ENCODE results near the gene PRKAR1B.
A peak's percentile ranks its signal among the peaks of the same experiment; 100 is the strongest.

PRKAR1B gene

DNA sequence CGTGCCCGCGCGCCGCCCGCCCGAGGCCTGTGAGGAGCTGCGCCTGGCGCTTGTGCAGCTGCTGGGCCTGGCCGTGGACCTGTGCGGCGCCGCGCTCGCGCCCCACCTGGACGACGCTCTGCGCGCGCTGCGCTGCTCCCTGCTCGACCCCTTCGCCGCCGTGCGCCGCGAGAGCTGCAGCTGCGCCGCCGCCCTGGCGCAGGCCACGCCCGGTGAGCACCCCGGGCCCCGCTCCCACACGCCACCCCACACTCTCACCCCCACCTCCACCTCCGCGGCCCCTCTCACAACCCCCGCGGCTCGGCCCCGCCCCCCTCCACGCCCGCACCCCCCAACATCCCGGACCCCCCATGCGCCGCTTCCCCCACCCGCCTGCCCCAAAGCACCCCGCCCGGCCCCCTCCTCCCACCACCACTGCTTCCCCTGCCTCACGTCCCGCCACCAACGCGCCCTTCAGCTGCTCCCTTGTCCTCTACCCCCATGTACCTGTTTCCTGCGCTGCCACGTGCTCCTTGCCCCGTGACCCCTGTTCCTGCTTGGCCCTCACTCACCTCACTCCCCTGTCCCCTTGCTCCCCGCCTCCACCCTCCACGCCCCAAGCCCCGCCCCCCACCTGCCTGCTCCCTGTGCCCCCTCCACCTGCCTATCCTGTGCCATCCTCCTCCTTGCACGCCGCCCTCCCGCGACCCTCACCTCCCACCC is at the start of gene PRKAR1B:
TSS of gene PRKAR1B (minus strand) at position 178 of the 702 bp plus-strand sequence. CDS start 15,776 bp downstream, outside the sequence.
- peak; percentile 4 for DNase-seq

DNA sequence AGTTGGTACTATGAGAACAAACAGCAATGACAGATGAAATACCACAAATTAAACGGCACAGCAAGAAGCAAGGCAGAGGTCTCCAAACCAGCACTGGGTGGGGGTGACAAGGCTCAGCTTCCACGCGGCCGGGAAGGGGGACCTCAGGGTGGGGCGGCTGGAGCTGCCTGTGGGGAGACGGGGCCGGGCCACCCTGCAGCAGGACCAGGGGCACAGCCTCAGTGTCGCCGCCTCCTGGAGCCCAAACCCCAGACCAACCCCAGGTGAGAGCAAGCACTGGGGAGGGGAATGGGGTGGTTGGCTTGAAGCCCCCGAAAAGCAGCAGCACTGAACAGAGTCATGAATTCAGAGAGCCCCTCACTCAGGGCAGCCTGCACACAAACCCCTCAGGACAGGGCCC is 49.3 kb upstream of the PRKAR1B start:
- DNase-seq, result no peak

DNA sequence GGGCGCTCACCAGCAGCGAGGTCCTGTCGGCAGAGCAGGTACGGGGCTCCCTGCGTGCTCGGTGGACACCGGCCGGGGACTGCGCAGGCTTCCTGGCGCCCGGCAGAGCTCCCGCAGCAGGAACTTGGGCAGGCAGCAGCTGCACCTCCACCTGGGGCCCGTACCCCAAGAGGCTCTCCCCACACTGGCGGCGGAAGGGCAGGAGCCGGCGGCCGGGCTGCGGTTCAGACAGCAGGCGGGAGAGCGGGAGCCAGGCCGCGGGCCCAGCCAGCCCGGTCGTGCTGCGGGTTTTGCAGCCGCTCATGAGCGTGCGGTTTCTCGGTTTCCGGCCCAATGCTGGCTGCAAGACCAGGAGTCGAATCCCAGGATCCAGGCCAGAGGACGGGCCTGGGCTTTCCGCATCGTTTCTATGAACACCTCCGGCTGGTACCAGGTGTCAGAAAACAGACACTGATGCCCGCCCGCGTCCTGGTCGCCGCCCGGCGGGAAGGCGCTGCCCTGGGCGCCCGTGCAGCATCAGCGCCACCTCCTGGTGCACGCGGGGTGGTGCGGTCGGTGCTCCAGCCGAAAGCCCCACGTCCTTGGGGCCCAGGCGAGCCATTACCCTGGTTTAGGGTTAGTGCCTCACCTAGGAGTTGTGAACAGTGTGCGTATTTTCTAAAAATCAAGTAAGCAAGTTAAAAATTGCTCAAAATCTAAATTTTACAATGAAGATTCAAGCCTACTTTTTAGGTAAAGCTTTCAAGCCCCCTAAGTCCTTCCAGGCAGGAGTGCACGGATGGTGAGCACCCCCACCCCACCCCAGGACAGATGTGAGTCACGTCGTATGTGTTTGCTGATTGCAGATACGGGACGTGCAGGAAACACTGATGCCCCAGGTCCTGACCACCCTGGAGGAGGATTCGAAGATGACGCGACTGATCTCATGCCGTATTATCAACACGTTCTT is 47.4 kb upstream of the PRKAR1B start:
- DNase-seq, result peak; percentile 18

DNA sequence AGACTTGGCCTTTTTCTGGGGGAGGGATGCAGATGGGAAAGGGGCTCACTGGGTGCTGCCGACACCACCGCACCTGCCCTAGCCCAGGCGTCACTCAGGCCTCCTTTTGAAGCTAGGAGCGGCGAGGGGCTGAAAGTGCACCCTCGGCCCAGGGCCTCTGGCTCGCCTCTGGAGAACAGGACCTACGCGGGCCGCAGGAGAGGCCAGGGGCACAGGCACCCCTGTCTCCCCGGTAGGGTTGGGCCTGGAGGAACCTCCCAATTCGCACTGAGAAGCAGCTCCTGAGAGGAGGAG is 46.5 kb upstream of the PRKAR1B start:
- DNase-seq, result no peak

DNA sequence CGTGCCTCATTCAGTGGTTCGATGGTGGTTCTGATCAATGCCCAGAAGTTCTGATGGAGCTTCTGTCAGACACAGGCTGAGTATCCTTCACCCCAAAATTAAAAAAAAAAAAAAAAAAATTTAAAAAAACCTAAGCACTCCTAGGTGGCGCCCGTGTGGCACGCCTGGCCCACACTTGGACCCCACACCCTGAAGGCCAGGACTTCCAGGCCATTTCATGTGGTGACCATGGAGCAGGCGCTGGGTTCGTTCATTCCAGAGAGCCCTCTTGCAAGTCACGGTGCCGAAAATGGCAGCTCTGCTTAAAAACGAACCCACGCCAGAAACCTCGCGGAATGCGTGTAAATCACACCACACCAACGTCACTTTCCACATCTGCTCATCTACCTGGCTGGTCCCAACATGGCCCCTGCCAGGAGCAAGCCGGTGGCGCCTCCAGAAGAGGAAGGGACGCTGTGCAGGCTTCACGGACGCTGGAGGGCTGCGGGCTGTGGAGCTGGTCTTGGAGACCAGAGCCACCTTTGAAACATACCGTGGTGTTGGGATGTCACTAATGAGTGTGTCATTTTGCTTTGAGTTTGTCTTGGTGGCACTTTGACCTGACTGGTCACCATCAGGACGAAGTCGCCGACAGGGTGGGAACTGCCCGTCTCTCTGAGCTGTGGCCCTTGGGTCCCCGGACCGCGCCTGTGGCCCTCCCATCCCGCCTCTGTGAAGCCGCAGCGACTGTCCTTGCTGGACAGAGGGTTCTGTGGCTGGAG is 46.0 kb upstream of the PRKAR1B start:
- DNase-seq, result no peak

DNA sequence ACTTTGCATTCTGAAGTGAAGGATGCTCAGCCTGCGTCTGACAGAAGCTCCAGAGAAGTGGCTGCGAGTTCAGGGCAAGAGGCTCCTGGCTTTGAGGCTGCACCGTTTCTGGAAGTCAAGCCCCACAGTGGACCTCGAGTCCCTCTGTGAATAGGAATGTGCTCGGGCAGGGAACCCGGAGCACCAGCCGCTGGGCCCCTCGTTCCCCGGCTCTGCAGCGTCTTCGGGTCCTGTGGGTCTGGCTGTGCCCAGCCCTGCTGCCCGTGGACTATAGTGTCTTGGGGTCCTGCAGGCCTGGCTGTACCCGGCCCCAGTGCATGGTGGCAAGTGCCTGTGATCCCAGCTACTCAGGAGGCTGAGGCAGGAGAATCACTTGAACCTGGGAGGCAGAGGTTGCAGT is 45.3 kb upstream of the PRKAR1B start:
- DNase-seq, result no peak

DNA sequence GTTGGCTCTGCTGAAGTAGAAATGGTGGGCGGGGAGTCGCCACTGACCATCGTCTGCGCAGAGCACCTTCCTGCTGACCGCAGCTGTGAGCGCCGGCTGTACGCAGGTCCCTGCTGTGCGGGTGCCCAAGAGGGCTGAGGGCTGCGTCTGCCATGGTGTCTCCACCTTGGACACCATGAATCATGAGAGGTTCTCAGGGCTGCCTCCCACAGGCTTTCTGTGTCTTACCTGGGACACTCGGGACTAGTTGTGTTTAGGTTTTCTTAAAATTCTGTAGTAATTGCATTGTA is 44.9 kb upstream of the PRKAR1B start:
- no peak for DNase-seq

DNA sequence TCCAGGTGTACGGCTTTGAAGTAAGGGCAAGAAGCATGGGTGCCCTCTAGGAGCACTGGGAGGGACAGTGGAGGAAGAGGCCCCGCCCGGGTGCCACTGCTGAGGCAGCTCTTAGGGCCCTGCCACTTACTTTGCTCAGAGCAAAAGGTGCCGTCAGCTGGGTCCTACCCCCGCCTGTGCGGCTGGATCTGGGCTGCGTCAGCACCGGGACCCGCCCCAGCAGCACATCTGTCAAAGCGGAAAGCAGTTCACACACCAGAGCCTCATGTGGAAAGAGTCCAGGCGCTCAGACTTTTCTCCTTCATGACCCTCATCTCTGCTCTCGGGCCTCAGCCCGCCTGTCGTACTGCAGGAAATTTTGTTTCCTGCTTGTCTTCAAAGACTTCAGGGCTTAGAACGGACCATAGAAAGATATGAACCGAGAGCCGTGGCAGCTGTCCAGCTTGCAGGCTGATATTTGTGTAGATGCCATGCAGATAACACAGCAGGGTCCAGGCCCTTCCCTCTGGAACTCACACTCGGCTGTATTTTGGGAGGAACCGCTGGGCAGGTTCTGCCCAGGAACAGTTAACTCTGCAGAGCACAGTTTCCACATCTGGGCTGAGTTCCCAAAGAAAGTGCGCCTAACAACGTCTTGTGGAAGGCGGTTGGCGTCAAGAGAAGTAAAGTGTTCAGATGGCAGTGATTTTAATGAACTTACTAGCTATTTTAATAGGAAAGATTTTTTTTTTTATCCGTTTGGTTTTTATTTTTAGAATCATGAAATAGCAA is 44.3 kb upstream of the PRKAR1B start:
- DNase-seq, result no peak

DNA sequence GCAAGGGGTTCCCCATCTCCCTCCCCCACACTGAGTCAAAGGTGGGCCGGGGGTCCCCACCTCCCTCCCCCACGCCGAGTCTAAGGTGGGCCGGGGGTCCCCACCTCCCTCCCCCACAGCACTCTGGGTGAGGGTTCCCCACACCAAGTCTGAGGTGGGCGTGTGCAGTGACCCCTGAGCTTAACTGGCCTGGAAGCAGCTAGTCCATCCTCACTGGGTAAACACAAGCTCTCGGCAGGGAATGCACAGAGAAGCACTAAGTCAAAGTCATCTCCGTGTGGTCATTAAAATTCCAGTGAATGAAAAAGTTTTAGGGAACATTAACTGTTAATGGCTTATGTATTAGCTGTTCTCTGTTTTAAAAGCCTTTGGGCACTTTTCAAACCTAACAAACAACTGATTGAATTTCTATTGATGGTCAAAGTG is 43.7 kb upstream of the PRKAR1B start:
- DNase-seq, result no peak

DNA sequence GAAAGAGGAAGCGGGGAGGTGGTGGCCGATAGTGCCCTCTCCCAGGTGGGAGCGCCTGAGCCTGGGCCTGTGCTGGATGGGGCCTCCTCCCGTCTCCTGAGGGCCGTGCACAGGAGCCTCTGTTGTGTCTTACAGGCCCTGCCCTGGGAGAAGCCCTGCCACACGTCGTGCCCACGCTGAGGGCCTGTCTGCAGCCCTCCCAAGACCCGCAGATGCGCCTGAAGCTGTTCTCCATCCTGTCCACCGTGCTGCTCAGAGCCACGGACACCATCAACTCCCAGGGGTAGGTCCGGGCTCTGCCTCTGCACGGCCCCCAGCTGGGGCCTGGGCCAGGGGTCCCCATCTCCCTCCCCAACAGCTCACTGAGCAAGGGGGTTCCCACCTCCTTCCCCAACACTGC is 43.3 kb upstream of the PRKAR1B start:
- DNase-seq, result no peak

DNA sequence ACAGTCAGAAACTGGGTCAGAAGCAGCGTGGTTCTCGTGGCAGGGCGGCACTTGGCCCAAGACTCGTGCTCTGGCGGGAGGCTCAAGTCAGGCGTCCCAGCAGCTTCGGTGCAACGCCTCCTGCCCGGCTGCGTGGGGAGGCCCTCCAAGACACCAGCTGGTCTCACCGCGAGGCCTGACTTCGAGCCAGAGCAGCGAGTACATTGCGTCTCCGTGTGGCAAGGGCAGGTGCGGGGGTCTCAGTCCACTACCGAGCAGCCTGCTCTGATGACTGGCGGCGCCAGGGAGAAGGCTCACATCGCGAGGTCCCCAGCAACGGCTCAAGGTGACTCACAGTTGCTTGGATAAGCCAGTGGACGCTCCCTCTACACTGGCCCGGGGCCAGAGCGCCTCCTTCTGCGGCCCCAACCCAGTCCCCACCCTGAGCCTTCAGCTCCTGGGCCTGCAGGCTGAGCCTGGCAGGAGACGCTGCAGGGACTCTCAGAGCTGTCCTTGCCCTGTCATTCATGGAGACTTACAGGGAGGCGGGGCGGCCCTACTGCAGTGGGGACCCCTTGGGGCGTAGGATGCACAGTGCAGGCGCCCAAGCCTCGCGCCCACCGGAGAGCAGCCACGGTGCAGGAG is 41.9 kb upstream of the PRKAR1B start:
- DNase-seq, result no peak

DNA sequence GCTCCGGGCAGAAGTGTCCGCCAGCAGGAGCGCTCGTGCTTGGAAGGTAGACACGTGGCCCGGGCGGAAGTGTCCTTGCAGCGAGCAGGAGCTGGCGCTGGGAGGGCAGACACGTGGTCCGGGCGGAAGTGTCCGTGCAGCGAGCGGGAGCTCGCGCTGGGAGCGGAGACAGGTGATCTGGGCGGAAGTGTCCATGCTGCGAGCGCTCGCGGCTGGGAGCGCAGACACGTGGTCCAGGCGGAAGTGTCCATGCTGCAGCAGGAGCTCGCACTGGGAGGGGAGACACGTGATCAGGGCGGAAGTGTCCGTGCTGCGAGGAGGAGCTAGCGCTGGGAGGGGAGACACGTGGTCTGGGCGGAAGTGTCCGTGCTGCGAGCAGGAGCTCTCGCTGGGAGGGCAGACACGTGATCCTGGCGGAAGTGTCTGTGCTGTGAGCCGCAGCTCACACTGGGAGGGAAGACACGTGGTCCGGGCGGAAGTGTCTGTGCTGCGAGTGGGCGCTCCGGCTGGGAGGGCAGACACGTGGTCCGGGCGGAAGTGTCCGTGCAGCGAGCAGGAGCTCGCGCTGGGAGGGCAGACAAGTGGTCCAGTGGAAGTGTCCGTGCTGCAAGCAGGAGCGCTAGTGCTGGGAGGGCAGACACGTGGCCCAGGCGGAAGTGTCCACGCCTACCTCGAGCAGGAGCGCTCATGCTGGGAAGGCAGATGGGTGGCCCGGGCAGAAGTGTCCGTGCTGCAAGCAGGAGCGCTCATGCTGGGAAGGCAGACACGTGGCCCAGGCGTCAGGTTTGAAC is 41.1 kb upstream of the PRKAR1B start:
- DNase-seq, result no peak

DNA sequence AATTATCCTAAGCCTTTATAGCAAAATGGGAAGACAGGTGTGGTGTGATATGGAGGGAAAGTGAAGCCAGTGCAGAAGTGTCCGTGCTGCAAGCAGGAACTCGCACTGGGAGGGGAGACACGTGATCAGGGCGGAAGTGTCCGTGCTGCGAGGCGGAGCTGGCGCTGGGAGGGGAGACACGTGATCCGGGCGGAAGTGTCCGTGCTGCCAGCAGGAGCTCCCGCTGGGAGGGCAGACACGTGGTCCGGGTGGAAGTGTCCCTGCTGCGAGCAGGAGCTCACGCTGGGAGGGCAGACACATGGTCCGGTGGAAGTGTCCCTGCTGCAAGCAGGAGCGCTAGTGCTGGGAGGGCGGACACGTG is 40.5 kb upstream of the PRKAR1B start:
- no peak for DNase-seq

DNA sequence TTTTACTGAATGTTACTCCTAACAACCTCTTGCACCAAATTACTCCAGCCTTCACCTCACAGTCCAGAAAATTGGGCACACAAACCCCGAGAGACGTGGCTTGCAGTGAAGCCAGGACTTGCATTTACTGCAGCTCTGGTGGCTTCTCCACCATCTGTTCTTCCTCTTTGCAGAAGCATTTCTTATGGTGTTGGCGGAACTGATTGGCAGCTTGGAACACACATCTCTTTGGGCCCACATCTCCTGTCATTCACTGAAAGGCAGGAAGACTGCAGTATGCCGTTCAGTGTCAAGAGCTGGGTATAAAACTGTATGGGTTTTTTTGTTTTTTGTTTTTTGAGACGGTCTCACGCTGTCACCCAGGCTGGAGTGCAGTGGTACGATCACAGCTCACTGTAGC is 38.3 kb upstream of the PRKAR1B start:
- DNase-seq, result no peak

DNA sequence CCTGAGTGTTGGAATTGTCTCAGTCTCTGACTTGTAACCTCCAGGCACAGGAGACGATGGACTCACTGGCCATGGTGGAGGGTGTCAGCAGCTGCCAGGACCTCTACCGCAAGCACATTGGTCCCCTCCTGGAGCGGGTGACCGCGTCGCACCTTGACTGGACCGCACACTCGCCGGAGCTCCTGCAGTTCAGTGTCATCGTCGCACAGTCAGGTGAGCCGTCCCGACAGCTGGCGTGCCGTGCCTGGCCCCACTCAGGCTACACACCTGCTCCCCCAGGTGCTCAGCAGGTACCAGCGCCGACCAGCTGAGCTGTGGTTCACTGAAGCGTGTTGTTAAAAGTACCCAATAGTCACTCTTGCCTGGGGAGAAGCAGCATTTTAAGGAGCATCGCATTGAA is 36.7 kb upstream of the PRKAR1B start:
- DNase-seq, result no peak

DNA sequence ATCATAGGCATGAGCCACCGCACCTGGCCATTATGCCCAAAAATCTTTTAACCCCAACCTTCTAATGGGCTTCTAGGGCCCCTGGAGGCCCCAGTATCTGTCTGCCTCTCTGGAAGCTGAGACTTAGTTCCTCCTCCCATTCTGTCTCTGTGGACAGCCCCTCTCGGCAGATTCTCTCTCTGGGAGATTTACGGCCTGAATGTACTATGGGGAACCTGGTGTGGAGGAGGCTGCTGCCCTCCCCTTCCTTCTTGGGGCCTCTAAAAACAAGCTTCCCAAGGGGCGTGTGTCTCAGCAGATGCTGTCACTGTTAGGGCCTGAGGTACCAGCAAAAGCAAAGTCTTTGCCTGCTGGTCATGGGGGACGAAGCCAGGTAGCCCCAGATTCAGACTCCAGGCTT is 35.8 kb upstream of the PRKAR1B start:
- DNase-seq, result no peak

DNA sequence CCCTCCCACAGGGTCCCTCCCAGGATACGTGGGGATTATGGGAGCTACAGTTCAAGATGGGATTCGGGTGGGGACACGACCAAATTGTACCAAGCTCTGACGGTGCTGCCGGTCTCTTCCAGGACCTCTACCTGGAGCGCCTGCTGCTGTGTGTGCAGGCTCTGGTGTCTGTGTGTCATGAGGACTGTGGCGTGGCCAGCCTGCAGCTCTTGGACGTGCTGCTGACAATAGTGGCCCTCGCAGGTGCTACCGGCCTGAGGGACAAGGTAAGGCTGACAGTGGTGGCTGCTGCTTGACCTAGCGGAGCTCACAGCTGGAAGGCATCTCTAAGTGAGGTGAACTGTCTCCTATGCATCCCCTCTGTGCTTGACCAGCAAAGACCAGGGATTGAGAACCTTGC is 34.5 kb upstream of the PRKAR1B start:
- DNase-seq, result no peak

DNA sequence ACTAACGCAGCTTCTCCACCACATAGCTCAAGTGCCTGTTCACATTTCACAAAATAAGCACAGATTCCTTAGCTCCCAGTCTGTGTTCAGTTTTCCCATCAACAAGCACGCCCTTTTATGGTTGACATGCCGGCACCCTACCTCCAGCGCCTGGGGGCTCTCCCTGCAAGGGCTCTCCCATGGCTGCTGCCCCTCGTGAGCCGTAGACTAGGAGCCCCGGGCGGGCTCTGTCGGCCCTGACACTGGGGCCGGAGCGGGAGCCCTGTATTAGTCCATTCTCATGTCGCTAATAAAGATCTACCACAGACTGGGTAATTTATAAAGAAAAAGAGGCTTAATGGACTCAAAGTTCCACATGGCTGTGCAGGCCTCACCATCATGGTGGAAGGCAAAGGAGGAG is 34.0 kb upstream of the PRKAR1B start:
- DNase-seq, result no peak

DNA sequence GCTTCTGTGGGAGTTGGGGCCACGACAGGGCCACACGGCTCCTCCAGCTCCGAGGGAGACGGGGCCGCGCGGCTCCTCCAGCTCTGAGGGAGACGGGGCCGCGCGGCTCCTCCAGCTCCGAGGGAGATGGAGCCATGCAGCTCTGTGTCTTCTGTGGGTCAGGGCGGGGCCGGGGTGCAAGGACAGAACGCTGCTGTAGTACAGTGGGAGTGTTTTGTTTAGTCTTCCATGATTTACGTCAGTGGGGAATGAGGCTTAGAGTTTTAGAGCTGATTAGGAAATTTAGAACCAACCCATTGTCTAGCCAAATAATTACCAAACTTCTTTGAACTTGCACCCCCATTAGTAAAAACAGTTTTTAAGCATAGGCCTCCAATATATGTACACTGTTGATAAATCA is 32.9 kb upstream of the PRKAR1B start:
- DNase-seq, result no peak

DNA sequence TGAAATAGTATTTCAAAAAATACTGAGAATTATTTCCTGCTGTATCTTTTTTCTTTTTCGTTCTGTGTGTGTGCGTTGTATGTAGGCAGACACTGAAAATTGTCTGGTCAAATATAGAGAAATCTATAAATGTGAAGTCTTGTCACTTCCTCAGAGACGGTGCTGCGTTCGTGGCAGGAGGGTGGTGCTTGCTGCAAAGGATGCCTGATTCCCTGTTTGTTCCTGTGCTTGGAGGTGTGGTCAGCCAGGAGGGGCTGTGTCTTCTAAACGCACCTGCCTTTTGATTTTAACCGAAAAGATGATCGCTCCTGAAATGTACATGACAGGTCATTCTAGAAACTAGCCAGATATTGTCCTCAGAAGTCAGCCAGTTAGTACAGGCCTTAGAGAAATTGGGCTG is 32.5 kb upstream of the PRKAR1B start:
- no peak for DNase-seq

DNA sequence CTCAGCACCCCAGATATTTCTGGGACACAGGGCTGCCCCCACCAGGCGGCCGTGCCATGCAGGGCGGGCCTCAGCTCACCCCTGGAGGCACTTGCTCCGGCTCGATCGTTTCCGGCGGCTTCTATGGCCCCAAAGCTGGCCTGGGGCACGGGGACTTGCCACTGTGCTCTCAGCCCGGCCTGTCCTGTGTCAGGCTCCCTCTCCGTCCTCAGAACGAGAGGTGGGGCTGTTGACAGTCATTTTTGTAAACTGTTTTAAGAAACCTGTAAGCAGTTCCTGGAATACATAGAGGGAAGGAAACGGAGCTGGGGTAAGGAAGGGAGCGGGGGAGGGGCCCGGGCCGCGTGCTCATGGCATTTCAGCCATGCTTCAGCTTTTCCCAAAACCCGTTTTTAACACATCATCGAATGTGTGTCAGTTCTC is 30.7 kb upstream of the PRKAR1B start:
- no peak for DNase-seq
